ENCODE results near the gene SAPCD2.

The SAPCD2 gene

GRCh38 chr9:137067860-137068538 is 2.4 kb downstream of the SAPCD2 start:
- no peak overlapping the region for H3K4me3 ChIP-seq (replicated peaks; ENCODE audit: low read depth, low read length)
- H3K36me3 ChIP-seq (ENCODE audit: control insufficient read depth, insufficient read depth, low read length), result no peaks in the 10 kb centered on the region; the same call in none of the 2 replicates
- peak; percentile 77 for DNase-seq (ENCODE audit: extremely low read depth, insufficient read length)
- no peaks in the 10 kb centered on the region for H3K27me3 ChIP-seq (replicated peaks; ENCODE audit: control insufficient read depth, insufficient read depth, low read length)
- TF ChIP-seq CTCF (IDR thresholded peaks at IDR 0.05; ENCODE audit: insufficient read depth, low read length, poor library complexity, severe bottlenecking), result peak; percentile 92

- no peaks in the 10 kb centered on the region; the same call in none of the 2 replicates for H3K36me3 ChIP-seq (ENCODE audit: control insufficient read depth, insufficient read depth, low read length)
- H3K4me3 ChIP-seq (replicated peaks; ENCODE audit: low read depth, low read length), result no peak overlapping the region
- no peak for DNase-seq (ENCODE audit: extremely low read depth, insufficient read length)
- H3K27me3 ChIP-seq (replicated peaks; ENCODE audit: control insufficient read depth, insufficient read depth, low read length), result no peaks in the 10 kb centered on the region
- no peak for TF ChIP-seq CTCF (IDR thresholded peaks at IDR 0.05; ENCODE audit: insufficient read depth, low read length, poor library complexity, severe bottlenecking)
These were observed 4.1 kb downstream of the SAPCD2 start for GRCh38 chr9:137066096-137066861.

GRCh38 chr9:137065336-137065967 is 4.9 kb downstream of the SAPCD2 start:
- DNase-seq (ENCODE audit: extremely low read depth, insufficient read length), result no peak
- Histone ChIP-seq H3K27me3 (replicated peaks; ENCODE audit: control insufficient read depth, insufficient read depth, low read length) (no peaks in the 10 kb centered on the region), H3K4me3 (replicated peaks; ENCODE audit: low read depth, low read length) (no peak overlapping the region), H3K36me3 (ENCODE audit: control insufficient read depth, insufficient read depth, low read length) (no peaks in the 10 kb centered on the region; the same call in none of the 2 replicates)
- TF ChIP-seq CTCF (IDR thresholded peaks at IDR 0.05; ENCODE audit: insufficient read depth, low read length, poor library complexity, severe bottlenecking), result no peak

- no peaks in the 10 kb centered on the region; the same call in none of the 2 replicates for H3K36me3 ChIP-seq (ENCODE audit: control insufficient read depth, insufficient read depth, low read length)
- TF ChIP-seq CTCF (IDR thresholded peaks at IDR 0.05; ENCODE audit: insufficient read depth, low read length, poor library complexity, severe bottlenecking), result no peak
- DNase-seq (ENCODE audit: extremely low read depth, insufficient read length), result no peak
- no peaks in the 10 kb centered on the region for H3K27me3 ChIP-seq (replicated peaks; ENCODE audit: control insufficient read depth, insufficient read depth, low read length)
- no peak overlapping the region for H3K4me3 ChIP-seq (replicated peaks; ENCODE audit: low read depth, low read length)
These were observed 5.5 kb downstream of the SAPCD2 start for GRCh38 chr9:137064880-137065164.

- Histone ChIP-seq H3K4me3 (replicated peaks; ENCODE audit: low read depth, low read length) (no peak overlapping the region), H3K36me3 (ENCODE audit: control insufficient read depth, insufficient read depth, low read length) (no peaks in the 10 kb centered on the region; the same call in none of the 2 replicates), H3K27me3 (replicated peaks; ENCODE audit: control insufficient read depth, insufficient read depth, low read length) (no peaks in the 10 kb centered on the region)
- DNase-seq (ENCODE audit: extremely low read depth, insufficient read length), result peak; percentile 65
- TF ChIP-seq CTCF (IDR thresholded peaks at IDR 0.05; ENCODE audit: insufficient read depth, low read length, poor library complexity, severe bottlenecking), result peak; percentile 97
These were observed 6.1 kb downstream of the SAPCD2 start for GRCh38 chr9:137064027-137064879.
